ENCODE results near the gene MEMO1. TPM values are rescaled to one million over a fixed set of nuclear protein-coding genes. Genes with fewer than 3 reads are reported as not detected.

MEMO1 gene
- total and polyA plus RNA-seq, 2 of the 4 experiments (the other 2 are of a cell fraction), result 23.7 to 49.7 TPM

- no peak overlapping the region for H3K4me3 ChIP-seq (ENCODE audit: insufficient read depth, low read depth, low read length)
- H2AFZ ChIP-seq (replicated peaks; ENCODE audit: low read length, poor library complexity), result no peak overlapping the region
- H4K91ac ChIP-seq (ENCODE audit: insufficient read depth, low read depth, low read length), result no peak overlapping the region
- intact Hi-C loops (cut with micrococcal nuclease) (no loop called here), dilution Hi-C loops (cut with HindIII; ENCODE audit: low sequenced_read_pairs, unreplicated experiment) (no loop called here), in situ Hi-C loops (cut with MboI; ENCODE audit: low sequenced_read_pairs) (no loop called here)
- H3K9me3 ChIP-seq (ENCODE audit: control insufficient read depth, insufficient read depth, low read length), result no peaks in the 10 kb centered on the region
- H2BK15ac ChIP-seq (ENCODE audit: low read depth, low read length), result no peak overlapping the region
- no peak overlapping the region for H3K56ac ChIP-seq (ENCODE audit: extremely low read depth, insufficient read depth, low read length)
- H3K9ac ChIP-seq (ENCODE audit: low read depth, low read length), result no peak overlapping the region
- ChIA-PET CTCF (interaction anchor here (0.7 kb wide), 1 partner anchor 449 kb away, joined by 5 read pairs; no protein-coding TSS in a partner anchor), POLR2A (ENCODE audit: unreplicated experiment) (no interaction called here)
- no peak overlapping the region for H2BK20ac ChIP-seq (ENCODE audit: low read depth, low read length)
- H3K4me2 ChIP-seq (ENCODE audit: low read depth, low read length), result no peak overlapping the region
- H3K79me1 ChIP-seq (ENCODE audit: low read depth in 1 of 2, low read length in 2 of 2), result peaks cover 19 to 39% of the 10 kb centered on the region in 2 experiments
- no peak overlapping the region for H2AK5ac ChIP-seq (ENCODE audit: low read depth, low read length)
- peaks cover 34% of the 10 kb centered on the region for H4K20me1 ChIP-seq (ENCODE audit: insufficient read depth, low read length)
- no peak overlapping the region for H4K5ac ChIP-seq (ENCODE audit: low read depth, low read length)
- BruUV-seq (replicated peaks), result no TSS peak
- 0 out of 2 replicates have a peak, but pooled peaks cover 2% of the 10 kb centered on the region for H3K4me1 ChIP-seq (ENCODE audit: control insufficient read depth, insufficient read depth, low read length)
- peaks cover 3% of the 10 kb centered on the region; the same call in 1 of the 2 replicates for H3K9me1 ChIP-seq (ENCODE audit: insufficient read depth, low read length)
- H2AK9ac ChIP-seq (replicated peaks; ENCODE audit: low read depth, low read length, poor library complexity), result no peak overlapping the region
- ATAC-seq (ENCODE audit: low read depth) (no peak), DNase-seq (no peak)
- no peak for TF ChIP-seq MAZ (IDR thresholded peaks at IDR 0.05; ENCODE audit: borderline replicate concordance, low read depth, low read length)
- TF ChIP-seq CTCF (conservative IDR thresholded peaks at IDR 0.05; ENCODE audit: low read depth, low read length), result no peak
- no peak for TF ChIP-seq CHD1 (IDR thresholded peaks at IDR 0.05; ENCODE audit: low read depth, low read length)
- no peak for TF ChIP-seq RAD21 (IDR thresholded peaks at IDR 0.05; ENCODE audit: low read length)
- TF ChIP-seq ELK1 (IDR thresholded peaks at IDR 0.05; ENCODE audit: borderline replicate concordance, low read depth, low read length), result no peak
- TF ChIP-seq MAFK (IDR thresholded peaks at IDR 0.05; ENCODE audit: low read depth, low read length), result no peak
- TF ChIP-seq BHLHE40 (IDR thresholded peaks at IDR 0.05; ENCODE audit: low read depth, low read length), result no peak
- no peak for TF ChIP-seq USF2 (IDR thresholded peaks at IDR 0.05; ENCODE audit: low read depth, low read length)
- no peak for TF ChIP-seq POLR2A (IDR thresholded peaks at IDR 0.05; ENCODE audit: low read depth, low read length)
- no peak overlapping the region for H3K27ac ChIP-seq (ENCODE audit: insufficient read depth, low read length)
- H3K18ac ChIP-seq (ENCODE audit: low read depth, low read length), result no peak overlapping the region
- no peak overlapping the region for H3K4ac ChIP-seq (ENCODE audit: low read depth, low read length)
- WGBS, 2 experiments (ENCODE audit: extremely low coverage in 2 of 2, insufficient read length in 1 of 2), result 100% methylated on average over 1 of the region's 4 CpGs; no CpG with 5 or more reads in 1 of the 2 experiments
- no peaks in the 10 kb centered on the region for H3K36me3 ChIP-seq (ENCODE audit: control insufficient read depth, insufficient read depth, low read length)
- no peak overlapping the region for H4K8ac ChIP-seq (ENCODE audit: low read depth in 2 of 2, low read length in 2 of 2)
- no peak overlapping the region for H2BK120ac ChIP-seq (ENCODE audit: low read depth, low read length)
- no peaks in the 10 kb centered on the region for H3K27me3 ChIP-seq (ENCODE audit: control insufficient read depth, insufficient read depth, low read length)
- H3K23ac ChIP-seq (ENCODE audit: low read depth, low read length), result no peak overlapping the region
- H2BK5ac ChIP-seq (ENCODE audit: low read depth, low read length, poor library complexity, severe bottlenecking), result no peak overlapping the region
- no peak overlapping the region for H3K14ac ChIP-seq (replicated peaks; ENCODE audit: low read depth, low read length)
Measured at GRCh38 chr2:31998731-31999383, 12.0 kb downstream of the MEMO1 start.

Measured in IMR-90 (cell line).